Stimulated activated CD4-positive, alpha-beta T cell treated with anti-CD3 and anti-CD28 coated beads, Interleukin-1b, Interleukin-23, amount 100 ng/mL, for 4 hours (primary cell): ENCODE results near the gene DYRK1A.

Source experiments
- DNase-seq, 2 donors: peaks; one replicate each; pipeline ENCODE4 v3.0.0-alpha.2; 2020; ENCODE audit warnings: low read depth in 2 of 2

DYRK1A gene

DNA sequence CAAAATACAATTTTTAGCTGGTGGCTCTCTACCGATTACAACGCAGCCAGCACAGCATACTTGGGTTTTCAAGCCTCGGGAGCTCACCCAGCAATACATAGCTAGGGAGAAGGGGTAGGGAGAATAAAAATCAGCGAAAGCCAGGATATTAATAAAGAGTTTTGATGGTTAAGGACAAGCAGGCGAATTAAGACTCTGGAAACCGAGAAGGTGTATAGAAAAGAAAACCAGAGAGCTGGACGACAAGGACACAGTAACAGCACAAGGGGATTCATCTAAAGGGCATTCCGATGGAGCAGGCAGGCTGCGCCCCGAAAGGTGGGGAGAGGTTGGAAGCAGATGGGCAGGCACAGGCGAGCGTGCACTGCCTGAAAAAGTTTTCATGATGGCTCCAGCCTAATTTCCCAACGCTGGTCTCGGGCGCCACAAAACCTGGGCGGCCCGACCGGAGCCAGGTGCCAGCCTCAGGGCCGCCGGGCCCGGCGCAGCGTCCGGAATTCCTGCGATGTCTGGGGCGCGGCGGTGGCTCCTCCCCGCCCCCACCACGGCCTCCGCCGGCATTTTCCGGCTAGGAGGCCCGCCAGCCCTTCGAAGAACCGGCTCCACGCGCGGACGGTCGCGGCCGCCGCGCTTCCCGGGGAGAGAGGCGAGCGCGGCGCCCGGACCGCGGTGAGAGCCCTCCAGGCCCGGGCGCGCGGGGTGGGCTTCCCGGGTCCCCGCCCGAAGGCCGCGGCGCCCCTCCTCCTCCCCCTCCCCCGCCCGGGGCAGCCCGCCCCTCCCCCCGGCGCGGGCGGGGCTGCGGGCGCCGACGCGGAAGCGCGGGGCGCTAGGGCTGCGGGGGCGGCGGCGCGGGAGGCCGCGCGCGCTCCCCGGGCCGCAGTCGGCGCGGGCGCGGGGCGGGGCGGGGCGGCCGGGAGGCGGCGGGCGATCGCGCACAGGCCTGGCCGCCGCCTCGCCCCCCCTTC, 774 bp upstream of the DYRK1A start:
- no peak for DNase-seq

DNA sequence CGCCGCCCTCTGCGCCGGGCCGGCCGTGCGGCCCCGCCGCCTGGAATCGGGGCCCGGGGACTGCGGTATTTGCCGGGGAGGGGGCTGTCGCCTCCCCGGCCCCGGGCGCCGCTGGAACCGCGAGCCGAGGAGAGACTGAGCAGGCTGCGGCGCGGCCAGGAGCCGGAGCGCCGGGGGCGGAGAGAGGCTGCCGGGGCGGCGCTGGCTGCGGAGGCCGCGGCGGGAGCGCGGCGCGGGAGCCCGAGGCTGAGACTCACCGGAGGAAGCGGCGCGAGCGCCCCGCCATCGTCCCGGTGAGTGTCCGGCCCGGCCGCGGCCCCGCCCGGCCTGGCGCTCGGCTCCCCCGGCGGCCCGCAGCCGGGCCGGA, 746 bp downstream of the DYRK1A start:
- DNase-seq = peak in 1 of 2 donors; percentile 6

DNA sequence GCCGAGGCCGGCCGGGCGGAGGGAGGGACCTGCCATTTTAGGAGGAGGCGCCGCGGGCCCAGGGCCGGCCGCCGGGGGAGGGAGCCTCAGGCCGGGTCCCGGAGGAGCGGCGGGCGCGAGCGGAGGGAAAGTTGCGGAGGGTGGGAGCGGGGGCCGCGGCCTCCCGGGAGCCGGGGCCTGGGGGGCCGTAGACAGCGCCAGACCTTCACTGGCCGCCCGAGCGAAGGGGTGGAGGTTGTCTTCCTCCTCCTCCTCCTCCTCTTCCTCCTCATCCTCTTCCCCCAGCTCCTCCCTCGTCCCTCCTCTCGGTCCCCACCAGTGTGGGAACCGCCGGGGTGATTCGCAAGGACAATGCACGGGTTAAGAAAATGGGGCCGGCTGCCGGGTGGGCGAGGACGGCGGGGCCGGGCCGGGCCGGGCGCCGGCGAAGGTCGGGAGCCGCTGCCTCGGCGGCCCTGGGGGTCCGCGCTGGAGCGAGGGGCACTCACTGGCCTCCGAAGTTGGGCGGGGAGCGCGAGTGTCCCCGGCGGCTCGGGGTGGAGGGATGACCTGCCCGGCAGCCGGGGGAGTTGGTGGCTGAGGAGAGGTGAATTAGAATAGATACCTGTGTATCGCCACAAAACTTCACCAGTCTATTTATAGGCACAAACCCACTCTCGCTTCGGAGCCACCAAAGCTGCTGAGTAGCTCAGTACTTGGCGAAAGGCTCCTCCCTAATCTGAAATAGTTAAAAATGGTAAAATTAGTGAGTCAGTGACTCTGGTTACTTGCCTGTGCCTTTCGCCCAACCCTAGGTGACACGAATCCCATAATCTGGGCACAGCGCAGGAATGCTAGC, 1.3 kb downstream of the DYRK1A start:
- DNase-seq = peak; percentile 8 to 34

DNA sequence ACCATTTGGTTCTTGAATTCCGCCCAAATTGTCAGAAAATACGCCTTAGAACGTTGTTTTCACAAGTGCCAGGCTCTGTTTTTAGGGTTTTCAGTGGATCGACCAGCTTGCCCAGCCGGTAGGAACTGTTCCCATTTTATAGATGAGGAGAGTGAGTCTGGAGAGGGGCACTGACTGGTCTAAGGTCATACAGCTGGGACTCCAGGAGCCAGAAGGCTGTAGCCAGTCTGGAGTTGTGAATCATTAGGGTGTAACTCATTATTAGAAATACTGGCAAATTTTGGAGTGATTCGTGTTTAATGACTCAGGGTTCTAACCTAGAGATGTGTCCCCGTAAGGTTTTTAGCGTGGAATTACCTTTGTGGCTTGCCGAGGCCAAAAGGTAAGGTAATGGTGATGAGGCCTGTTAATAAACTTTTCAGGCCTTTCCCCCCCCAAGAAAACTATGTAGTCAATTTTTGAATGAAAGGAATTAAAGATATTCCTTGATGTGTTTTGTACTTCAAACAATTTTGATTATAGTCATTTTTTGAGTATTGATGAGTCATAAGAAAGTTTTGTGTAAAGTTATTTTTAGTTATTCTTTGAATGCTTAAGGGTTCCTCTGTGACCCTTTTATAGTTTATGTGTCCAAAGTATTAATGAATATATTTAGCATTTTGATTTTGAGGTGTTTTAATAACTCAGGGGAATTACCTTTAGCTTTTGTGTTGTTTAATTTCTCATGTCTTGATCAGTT, 2.1 kb downstream of the DYRK1A start:
- no peak for DNase-seq

DNA sequence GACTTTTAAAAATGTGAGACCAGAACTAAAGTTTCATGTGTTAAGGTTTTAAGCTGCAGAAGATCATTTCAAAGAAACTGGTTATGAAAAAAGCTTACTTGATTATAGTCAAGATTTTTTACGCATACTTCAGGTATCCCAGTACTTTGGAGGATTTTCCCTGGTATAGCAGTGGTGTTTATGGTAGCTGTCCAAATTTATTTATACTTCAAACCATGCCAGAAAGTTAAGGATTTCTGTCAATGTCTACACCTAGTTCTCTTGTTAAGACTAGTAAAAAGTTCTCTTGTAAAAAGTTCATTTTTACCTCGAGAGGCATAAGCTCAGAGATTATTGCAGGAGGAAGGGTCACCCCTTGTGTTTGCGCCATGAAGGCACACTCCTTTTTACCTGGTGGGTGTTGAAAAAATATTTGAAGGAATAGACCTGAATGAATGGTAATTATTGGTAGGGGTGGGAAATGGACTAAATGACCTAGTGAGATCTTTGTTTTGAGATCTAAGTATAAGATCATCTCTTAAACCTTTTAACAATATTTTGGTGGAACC, 2.8 kb downstream of the DYRK1A start:
- no peak for DNase-seq

DNA sequence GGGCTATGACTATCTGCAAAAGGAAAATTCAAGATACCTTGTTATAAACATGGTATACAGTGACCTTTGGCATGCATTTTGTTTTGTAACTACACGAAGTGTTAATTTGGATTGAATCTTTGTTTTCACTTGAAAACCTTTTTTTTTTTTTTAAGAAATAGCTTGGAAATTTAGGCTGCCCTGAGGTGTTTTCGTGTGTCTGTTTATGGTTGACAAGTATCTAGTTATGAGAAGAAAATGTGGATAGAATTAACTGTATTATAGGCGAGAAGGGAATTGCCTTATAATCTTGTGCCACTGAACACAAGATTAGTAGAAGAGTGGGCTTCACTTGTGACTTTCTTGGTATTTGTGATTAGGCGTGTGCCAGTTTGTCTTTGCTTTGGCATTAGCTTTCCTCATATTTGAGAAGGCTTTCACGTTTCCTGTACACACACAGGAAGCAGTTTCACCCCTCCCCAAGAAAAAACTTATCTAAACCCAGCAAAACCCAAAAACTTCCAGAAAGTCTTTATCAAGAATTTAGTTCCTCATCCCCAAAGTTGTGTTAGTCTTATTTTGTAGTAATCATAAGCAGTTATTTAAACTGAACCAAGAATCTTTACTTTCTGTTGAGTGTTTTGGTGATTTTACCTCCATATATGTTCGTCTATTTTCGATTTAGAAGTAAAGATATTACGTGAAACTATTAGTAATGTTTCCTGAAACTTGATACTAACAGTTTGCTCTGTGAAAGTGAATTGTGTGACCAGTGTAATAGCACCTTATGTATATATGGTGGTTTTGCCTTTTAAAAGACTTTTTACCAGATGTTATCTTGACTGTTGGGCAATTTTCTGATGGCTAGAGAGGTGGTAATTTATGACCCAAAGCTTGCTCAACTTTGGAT, 3.8 kb downstream of the DYRK1A start:
- no peak for DNase-seq

DNA sequence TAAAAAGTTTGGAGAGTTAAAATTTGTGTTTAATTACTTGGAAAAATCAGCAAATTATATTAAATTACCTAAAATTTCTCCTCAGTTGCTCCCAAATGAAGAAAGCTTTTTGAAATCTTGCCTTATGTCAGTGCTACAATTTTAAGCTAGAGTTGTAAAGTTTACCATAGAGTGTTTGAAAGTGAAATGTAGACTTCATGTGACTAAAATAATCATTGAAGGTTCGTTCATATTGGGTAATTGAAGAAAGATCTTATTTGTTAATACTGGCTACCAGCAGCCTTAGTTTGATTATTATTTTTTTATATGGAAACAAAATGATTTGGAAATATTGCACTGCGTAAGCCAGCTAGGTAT, 4.4 kb downstream of the DYRK1A start:
- no peak for DNase-seq

DNA sequence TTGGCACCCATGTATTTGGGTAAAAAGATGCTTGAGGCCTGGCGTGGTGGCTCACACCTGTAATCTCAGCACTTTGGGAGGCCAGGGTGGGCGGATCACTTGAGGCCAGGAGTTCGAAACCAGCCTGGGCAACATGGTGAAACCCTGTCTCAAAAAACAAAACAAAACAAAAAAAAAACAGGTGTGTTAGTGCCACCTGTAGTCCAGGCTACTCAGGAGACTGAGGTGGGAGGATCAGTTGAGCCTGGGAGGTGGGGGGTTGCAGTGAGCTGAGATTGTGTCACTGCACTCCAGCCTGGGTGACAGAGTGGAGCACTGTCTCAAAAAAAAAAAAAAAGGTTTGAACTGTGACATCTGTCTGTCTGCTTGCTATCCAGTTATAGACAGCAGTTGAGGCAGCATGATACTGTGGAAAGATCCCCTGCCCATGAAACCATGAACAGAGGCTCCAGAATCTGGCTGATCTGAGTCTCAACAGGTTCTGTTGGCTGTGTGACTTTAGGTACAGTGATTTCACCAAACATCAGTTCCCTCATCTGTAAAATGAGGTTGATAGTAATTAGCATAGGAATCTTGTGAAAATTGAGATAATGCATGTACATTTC, 5.7 kb downstream of the DYRK1A start:
- DNase-seq = no peak

DNA sequence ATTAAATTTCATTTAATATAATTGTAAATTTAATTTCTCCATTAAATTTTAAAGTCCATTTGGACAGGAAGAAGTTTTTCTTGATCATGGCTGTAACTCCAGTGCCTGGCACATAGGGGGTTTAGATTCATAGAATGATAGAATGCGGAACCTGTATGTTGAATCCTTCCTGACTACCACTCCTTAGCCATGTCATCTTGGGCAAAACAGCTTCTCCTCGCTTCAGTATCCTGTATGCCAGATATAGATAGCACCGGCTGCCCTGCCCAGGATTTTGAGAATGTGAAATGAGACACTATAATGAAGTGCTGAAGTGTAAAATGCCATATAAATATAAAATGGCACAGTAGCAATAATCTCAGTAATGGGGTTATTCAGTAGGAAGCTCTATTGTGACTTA, 6.4 kb downstream of the DYRK1A start:
- DNase-seq = no peak

DNA sequence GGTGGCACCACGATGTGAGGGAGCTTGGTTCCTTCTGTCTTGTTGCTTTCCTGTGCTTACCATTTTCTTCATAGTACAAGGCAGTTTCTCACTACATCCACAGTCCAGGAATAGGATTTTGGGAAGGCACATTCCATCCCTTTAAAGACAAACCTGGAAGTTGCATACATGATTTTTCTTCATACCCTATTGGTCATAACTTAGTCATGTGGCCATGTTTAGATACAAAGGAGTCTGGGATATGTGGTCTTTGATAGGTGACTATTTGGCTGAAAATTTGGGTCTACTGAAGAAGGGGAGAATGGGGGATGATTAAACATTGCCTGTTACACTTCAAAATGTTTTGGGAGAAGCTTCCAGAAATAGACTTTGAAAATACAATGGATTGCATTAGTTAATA, 7.0 kb downstream of the DYRK1A start:
- no peak for DNase-seq

DNA sequence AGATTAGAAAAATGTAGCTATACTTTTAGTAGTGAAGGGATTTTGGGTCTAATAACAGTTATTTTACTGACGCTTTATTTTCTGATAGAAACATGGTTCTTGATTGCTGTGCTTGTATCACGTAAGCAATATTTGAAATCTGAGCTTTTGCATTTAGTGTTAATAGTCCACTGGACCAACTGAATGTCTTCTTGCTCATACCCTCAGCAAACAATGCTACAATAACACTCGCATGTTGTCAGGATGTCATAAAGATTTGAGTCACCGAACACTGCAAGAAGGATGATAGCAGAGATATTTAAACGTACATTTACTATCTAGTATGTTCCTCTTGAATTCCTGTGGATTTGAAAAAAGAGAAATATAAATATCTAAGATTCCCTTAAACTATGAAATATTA, 7.5 kb downstream of the DYRK1A start:
- DNase-seq = no peak

DNA sequence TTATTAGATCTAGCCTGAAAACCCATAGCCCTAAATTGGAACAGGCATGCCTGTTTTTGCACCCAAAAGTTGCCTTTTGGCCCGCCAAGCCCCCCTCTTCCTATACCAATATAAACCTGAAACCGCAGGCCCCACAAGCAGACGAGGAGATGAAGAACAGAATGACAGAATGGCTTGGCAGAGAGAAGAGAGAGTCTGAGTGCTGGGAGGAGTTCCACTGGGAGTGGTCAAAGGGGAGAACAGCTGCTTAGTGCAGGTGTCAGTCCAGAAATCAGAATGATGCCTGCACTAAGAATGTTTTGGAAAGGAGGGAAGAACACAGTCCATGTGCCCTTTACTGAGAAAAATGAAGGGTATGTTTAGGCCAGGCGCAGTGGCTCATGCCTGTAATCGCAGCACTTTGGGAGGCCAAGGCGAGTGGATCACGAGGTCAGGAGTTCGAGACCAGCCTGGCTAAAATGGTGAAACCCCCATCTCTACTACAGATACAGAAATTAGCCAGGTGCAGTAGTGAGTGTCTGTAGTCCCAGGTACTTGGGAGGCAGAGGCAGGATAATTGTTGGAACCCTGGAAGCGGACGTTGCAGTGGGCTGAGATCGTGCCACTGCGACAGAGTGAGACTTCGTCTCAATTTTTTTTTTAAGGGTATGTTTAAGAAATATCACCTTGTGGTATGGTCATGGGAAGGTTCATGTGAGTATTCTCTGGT, 9.4 kb downstream of the DYRK1A start:
- DNase-seq = no peak

DNA sequence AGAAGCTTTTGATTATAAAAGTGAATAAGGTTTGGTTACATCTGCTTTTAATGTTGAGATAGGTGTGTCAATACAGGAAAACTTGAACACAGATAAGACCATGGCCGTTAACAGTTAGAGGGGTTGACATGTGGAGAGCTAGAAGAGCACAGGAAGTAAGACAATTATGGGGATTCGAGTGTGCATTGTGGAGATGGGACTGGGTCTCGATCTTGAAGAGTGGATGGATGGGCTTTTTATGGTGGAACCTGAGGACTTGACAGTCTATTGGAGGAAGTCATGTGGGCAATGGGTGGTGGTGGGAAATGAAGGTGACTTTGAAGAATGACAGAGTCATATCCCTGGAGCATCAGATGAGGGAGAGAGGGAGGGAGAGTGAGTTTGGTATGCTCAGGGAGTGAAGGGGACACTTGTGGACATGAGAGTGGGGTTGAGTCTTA, 12.1 kb downstream of the DYRK1A start:
- DNase-seq = no peak

DNA sequence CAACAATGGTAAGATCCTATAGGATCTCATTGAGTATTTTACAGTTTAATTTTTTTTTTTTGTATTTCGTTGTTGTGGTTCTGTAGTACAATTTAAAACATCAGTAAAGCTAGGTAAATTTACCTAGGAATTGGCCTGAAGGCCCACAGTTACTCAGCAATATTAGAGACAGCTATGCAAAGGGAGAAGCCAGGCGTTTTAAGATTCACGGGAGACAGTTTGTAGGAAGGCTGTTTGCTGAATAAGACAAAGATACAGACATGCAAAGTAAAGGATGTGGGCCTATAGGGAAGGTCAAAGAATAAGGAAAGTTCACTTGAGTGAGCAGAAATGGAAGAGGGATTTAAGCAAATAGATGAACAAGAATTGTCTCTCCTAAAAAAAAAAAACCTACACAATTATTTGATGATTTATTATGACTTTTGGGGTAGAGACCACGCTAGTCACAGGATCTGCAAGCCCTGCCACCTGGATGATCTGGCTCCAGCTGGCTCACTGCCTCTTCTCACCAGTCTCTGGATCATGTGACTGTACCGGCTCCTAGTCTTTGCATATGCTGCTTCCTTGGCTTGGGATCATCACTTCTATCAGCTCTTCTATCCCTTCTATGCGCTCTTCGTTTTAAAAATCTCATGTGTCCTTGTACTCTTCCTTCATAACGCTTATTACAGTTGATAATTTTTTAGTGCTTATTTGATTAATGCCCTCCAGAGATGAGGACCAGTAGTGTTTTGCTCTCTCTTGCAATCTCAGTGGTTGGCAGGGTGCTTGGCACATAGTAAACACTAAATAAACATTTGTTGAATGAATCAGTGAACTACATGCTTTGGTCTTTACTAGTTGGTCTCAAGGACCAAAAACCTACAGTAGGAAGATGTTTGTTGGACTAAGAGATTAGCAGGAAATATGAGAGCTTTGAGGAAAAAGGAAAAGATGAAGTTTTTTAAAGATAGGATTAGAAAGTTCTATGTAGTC, 14.1 kb downstream of the DYRK1A start:
- no peak for DNase-seq

DNA sequence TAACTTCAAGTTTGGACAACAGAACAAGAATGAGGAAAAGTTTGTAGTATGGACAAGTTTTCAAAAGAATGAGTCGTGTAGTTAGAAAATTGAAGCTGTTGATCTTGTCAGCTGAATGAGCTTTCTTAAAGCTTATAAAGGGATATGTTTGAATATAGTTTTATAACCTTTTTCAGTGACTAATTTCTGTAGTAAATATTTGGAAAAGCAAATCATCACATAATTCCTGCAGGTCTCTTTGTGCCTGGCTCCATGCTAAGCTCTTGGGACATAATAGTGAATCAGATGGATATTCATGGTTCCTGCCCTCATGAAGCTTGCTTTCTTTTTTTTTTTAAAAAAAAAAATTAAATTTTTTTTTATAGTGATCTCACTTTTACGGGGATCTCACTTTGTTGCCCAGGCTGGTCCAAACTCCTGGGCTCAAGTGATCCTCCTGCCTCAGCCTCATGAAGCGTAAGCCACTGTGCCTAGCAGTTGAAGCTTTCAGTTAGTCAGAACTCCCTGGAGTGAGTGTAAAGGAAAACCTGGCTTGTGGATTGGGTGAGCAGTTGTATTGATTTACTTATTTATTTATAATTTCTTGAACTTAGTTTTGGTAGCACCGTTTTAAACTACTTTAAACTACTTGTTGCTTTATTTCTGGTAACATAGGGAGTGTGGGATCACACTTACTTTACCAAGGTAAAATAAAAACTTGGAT, 15.5 kb downstream of the DYRK1A start:
- DNase-seq = no peak

DNA sequence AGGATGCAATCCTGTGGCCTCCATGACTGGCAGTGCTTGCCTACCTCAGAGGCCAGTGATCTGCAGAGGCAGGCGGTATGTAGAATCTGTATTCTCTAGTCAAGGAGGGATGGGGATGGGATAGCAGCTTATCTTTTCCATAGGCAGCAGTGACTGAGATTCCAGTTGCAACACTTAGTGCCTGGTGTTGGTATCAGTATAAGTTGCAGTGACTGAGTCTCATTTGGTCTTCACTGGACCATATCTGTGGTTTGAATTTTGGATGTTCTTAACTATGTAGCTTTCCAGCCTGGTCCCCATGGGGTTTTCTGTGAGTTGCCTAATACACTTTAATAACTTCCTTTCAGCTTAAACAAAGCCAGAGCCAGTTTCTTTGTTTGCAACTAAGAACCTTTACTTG, 16.5 kb downstream of the DYRK1A start:
- DNase-seq = no peak

DNA sequence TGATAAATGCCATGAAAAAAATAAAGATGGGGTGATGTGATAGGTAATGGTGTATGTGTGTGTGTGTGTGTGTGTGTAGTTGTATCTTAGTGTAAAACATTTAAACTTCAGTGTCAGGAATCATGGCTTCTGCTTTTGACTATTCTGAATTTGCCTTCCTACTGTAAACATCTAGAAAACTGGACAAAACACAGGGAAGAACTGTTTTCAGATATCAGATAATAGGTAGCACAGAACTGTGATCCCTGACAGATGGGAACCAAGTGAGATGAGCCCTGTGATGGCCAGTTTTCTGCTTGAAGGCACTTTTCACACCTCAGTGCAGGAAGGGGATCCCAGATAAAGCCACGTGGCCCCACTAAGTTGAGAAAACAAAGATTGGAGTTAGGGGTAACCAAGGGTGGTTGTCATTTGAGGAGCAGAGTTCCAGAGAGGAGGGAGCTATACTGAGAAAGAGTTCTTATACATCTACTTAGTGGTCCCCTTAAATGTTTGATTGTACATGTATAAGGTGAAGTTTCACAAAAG, 17.3 kb downstream of the DYRK1A start:
- DNase-seq = no peak

DNA sequence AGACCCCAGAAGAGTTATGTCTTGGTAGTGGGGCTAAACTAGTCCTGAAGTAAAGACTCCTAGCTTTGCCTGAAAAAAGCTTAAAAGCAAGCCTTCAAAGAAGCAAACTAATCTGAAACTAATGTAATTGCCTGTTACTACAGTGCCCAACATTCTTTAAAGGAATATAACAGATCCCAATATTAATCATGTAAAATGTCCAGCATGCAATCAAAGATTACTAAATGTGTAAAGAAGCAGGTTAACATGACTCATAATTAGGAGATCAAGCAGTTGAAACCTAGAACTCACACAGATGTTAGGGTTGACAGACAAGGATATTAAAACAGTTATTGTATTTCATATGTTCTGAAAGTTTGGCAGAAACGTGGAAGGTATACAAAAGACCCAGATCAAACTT, 17.8 kb downstream of the DYRK1A start:
- DNase-seq = no peak
